Thyroid gland (tissue), 4 donors: ENCODE results near the gene RBPMS2. TPM values are rescaled to one million over a fixed set of nuclear protein-coding genes. Genes with fewer than 3 reads are reported as not detected.

Experiments
- DNase-seq, 2 donors: peaks; one replicate each; pipeline ENCODE4 v3.0.0-alpha.2; 2019
- H3K27ac ChIP-seq, 3 donors: fragments of 200-600 bp; sonication (generic); 1 replicate in 2 of 3; 2 replicates in 1 of 3; pipeline ENCODE4 v1.5.1; 2016 to 2019; ENCODE audit warnings: mild to moderate bottlenecking in 1 of 3, moderate library complexity in 1 of 3
- H3K27me3 ChIP-seq: fragments of 200-600 bp; sonication (generic); one replicate; pipeline ENCODE4 v1.5.1; 2019
- H3K36me3 ChIP-seq, 2 donors: fragments of 200-600 bp; sonication (generic); one replicate each; pipeline ENCODE4 v1.5.1; 2016 to 2019
- H3K4me1 ChIP-seq, 2 donors: fragments of 200-600 bp; sonication (generic); one replicate each; pipeline ENCODE4 v1.5.1; 2017 to 2019
- H3K4me3 ChIP-seq, 3 donors: fragments of 200-600 bp; sonication (generic); replicated peaks in 1 of 3; 1 replicate in 2 of 3; 2 replicates in 1 of 3; pipeline ENCODE4 v1.5.1; 2016; ENCODE audit warnings: mild to moderate bottlenecking in 1 of 3
- H3K9me3 ChIP-seq: fragments of 200-600 bp; sonication (generic); one replicate; pipeline ENCODE4 v1.5.1; 2017
- CTCF ChIP-seq, 6 experiments: fragments of 200-600 bp in 3 of 6; fragments of 450-650 bp in 3 of 6; sonication (generic) in 3 of 6; IDR thresholded peaks; one replicate each; pipeline ENCODE4 v1.5.1; 2016 to 2019; ENCODE audit warnings: antibody characterized with exemption in 6 of 6, mild to moderate bottlenecking in 2 of 6, inconsistent platforms in 1 of 6, moderate library complexity in 1 of 6
- POLR2A ChIP-seq, 2 donors: fragments of 450-650 bp; IDR thresholded peaks; one replicate each; pipeline ENCODE4 v1.6.1; 2017; ENCODE audit warnings: antibody characterized with exemption in 2 of 2, mild to moderate bottlenecking in 2 of 2, moderate library complexity in 1 of 2
- WGBS, 2 donors: methylation state at CpG; one replicate each; pipeline ENCODE4 v1.1.5; 2017; 5-methylcytosine and 5-hydroxymethylcytosine counted together
- intact Hi-C: fragments of 100-400 bp; cut with DNase I; formaldehyde crosslinking; loops from one replicate; pipeline ENCODE4 v1.15.1; 2023
- total RNA-seq, 4 donors: library from RNA; depleted of rRNA; stranded (reverse); fragments of >200 nt; gene quantifications; one replicate each; pipeline ENCODE4 v1.2.3, GENCODE V29; 2016

Gene RBPMS2
- total RNA-seq, 4 donors from 2014 or later, result 2.6 to 3.5 (median 3.1) TPM

- 82 to 84% methylated on average over 8 of the region's 8 CpGs for WGBS, 2 donors
Measured at GRCh38 chr15:64780600-64781156, 5.3 kb upstream of the RBPMS2 start.

GRCh38 chr15:64779630-64780029 lies 4.2 kb upstream of the RBPMS2 start:
- 100% methylated on average over 1 of the region's 1 CpG for WGBS, 2 donors
- Histone ChIP-seq H3K9me3 (no peaks in the 10 kb centered on the region), H3K4me3 (no peak overlapping the region), H3K36me3 (no peaks in the 10 kb centered on the region), H3K27ac (no peak overlapping the region), H3K4me1 (peaks cover 6 to 11% of the 10 kb centered on the region in 2 donors), H3K27me3 (no peaks in the 10 kb centered on the region)
- intact Hi-C loops, result no loop called here
- DNase-seq, result no peak
- TF ChIP-seq POLR2A (IDR thresholded peaks at IDR 0.05) (no peak), CTCF (IDR thresholded peaks at IDR 0.05) (no peak)

More at GRCh38 chr15:64780600-64781156, 5.3 kb upstream of the RBPMS2 start:
- H3K27ac ChIP-seq, result no peak overlapping the region
- intact Hi-C loops, result no loop called here
- no peaks in the 10 kb centered on the region for H3K36me3 ChIP-seq
- peaks cover 6 to 11% of the 10 kb centered on the region in 2 donors for H3K4me1 ChIP-seq
- no peaks in the 10 kb centered on the region for H3K9me3 ChIP-seq
- no peak for DNase-seq
- no peaks in the 10 kb centered on the region for H3K27me3 ChIP-seq
- TF ChIP-seq POLR2A (IDR thresholded peaks at IDR 0.05) (no peak), CTCF (IDR thresholded peaks at IDR 0.05) (no peak)
- H3K4me3 ChIP-seq, result no peak overlapping the region

GRCh38 chr15:64779024-64779423 lies 3.6 kb upstream of the RBPMS2 start:
- peaks cover 6 to 14% of the 10 kb centered on the region in 2 donors for H3K4me1 ChIP-seq
- no peaks in the 10 kb centered on the region for H3K9me3 ChIP-seq
- intact Hi-C loops, result no loop called here
- H3K4me3 ChIP-seq, result no peak overlapping the region
- 87 to 88% methylated on average over 2 of the region's 2 CpGs for WGBS, 2 donors
- no peaks in the 10 kb centered on the region for H3K27me3 ChIP-seq
- no peak for TF ChIP-seq CTCF (IDR thresholded peaks at IDR 0.05)
- no peak for DNase-seq
- no peak overlapping the region for H3K27ac ChIP-seq
- H3K36me3 ChIP-seq, result no peaks in the 10 kb centered on the region

- Histone ChIP-seq H3K36me3 (no peaks in the 10 kb centered on the region), H3K4me1 (peaks cover 6 to 17% of the 10 kb centered on the region in 2 donors), H3K27ac (peak overlapping the region in 2 of 3 donors; percentile 56 to 91), H3K9me3 (no peaks in the 10 kb centered on the region), H3K27me3 (no peaks in the 10 kb centered on the region), H3K4me3 (peak overlapping the region in 1 of 3 donors; percentile 85)
- DNase-seq, result no peak
- 39 to 40% methylated on average over 15 to 18 of the region's 25 CpGs for WGBS, 2 donors
- TF ChIP-seq CTCF (IDR thresholded peaks at IDR 0.05), result no peak
- TF ChIP-seq POLR2A (IDR thresholded peaks at IDR 0.05), result no peak
- intact Hi-C loops, result no loop called here
Measured at GRCh38 chr15:64776402-64776786, 1.0 kb upstream of the RBPMS2 start.

GRCh38 chr15:64774629-64775493 lies 528 bp downstream of the RBPMS2 start:
- DNase-seq, result peak; percentile 43 to 47
- Histone ChIP-seq H3K4me3 (peak overlapping the region; percentile 73 to 85 (median 75)), H3K36me3 (no peaks in the 10 kb centered on the region), H3K27ac (peak overlapping the region; percentile 36 to 92 (median 64)), H3K27me3 (no peaks in the 10 kb centered on the region), H3K9me3 (no peaks in the 10 kb centered on the region), H3K4me1 (peaks cover 6 to 17% of the 10 kb centered on the region in 2 donors)
- intact Hi-C loops, result no loop called here
- TF ChIP-seq CTCF (IDR thresholded peaks at IDR 0.05) (peak in 1 of 6 experiments; percentile 3), POLR2A (IDR thresholded peaks at IDR 0.05) (peak in 1 of 2 donors; percentile 21)
- WGBS, 2 donors, result 0 to 9% methylated on average over 3 to 14 of the region's 115 CpGs
